ENCODE results near the gene ZSWIM8. TPM values are rescaled to one million over a fixed set of nuclear protein-coding genes. Genes with fewer than 3 reads are reported as not detected.
"Not testable (repeated sequence)": the region's sequence is repeated elsewhere in the genome, so short reads cannot be mapped to it uniquely, and the experiment has no call there.

ZSWIM8 gene
- total RNA-seq, 1 donor from 2014 or later = 31.8 TPM

DNA sequence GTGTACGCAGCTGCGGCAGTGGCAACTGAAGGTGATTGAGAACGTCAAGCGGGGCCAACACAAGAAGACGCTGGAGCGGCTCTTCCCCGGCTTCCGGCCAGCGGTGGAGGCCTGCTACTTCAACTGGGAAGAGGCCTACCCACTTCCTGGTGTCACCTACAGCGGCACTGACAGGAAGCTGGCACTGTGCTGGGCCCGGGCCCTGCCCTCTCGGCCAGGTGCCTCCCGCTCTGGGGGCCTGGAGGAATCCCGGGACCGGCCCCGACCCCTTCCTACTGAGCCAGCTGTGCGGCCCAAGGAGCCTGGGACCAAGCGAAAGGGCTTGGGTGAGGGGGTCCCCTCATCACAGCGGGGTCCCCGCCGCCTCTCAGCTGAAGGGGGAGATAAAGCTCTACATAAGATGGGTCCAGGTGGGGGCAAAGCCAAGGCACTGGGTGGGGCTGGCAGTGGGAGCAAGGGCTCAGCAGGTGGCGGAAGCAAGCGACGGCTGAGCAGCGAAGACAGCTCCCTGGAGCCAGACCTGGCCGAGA lies 6.5 kb downstream of the ZSWIM8 start:
- no peak for DNase-seq (ENCODE audit: low spot score in 2 of 2)
- FAIRE-seq = no peak

DNA sequence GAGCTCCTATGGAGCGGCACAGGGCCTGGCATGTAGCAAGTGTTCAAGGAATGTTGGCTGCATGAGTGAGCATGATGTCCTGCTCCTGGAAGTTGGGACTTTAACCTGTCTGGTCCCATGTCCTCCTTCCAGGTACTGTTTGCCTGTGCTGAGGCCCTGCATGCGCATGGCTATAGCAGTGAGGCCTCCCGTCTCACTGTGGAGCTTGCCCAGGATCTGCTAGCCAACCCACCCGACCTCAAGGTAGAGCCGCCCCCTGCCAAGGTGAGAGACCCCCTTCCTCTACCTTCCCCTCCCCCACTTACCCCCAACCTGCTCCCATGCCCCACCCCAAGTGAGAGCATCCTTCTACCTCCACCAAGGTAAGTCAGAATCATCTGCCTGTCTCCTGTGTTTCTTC lies 8.1 kb downstream of the ZSWIM8 start:
- FAIRE-seq = no peak
- DNase-seq (ENCODE audit: low spot score in 2 of 2) = no peak

DNA sequence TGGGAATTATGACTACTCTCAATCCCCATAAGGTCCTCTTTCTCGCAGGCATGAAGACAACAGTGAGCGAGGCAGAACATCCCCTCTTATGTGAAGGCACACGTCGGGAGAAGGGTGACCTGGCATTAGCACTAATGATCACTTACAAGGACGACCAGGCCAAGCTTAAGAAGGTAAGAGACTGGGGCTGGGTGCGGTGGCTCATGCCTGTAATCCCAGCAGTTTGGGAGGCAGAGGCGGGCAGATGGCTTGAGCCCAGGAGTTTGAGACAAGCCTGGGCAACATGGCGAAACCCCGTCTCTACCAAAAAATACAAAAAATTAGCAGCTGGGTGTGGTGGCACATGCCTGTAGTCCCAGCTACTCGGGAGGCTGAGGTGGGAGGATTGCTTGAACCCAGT lies 10.1 kb downstream of the ZSWIM8 start:
- DNase-seq (ENCODE audit: low spot score in 2 of 2); FAIRE-seq: not testable (repeated sequence)

DNA sequence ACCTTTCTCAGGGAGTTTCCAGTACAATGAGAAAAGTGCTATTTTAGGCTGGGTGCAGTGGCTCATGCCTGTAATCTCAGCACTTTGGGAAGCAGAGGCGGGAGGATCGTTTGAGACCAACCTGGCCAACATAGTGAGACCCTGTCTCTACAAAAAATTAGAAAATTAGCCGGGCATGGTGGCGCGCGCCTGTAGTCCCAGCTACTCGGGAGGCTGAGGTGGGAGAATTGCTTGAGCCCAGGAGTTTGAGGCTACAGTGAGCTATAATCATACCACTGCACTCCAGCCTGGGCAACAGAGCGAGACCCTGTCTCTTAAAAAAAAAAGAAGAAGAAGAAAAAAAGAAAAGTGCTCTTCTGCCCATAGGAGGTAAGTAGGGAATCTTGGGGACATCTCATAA lies 10.6 kb downstream of the ZSWIM8 start:
- not testable (repeated sequence) for DNase-seq (ENCODE audit: low spot score in 2 of 2); FAIRE-seq

DNA sequence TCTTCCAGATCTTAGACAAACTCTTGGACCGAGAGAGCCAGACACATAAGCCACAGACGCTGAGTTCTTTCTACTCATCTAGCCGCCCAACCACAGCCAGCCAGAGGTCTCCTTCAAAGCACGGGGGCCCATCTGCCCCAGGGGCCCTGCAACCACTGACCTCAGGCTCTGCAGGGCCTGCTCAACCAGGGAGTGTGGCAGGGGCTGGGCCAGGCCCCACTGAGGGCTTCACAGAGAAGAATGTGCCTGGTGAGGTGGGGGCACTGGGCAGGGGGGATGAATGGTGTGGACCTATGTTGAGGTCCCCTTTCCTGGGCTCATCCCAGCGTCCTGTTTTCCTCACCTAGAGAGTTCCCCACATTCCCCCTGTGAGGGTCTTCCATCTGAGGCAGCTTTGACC lies 11.4 kb downstream of the ZSWIM8 start:
- FAIRE-seq (no peak), DNase-seq (ENCODE audit: low spot score in 2 of 2) (no peak)

DNA sequence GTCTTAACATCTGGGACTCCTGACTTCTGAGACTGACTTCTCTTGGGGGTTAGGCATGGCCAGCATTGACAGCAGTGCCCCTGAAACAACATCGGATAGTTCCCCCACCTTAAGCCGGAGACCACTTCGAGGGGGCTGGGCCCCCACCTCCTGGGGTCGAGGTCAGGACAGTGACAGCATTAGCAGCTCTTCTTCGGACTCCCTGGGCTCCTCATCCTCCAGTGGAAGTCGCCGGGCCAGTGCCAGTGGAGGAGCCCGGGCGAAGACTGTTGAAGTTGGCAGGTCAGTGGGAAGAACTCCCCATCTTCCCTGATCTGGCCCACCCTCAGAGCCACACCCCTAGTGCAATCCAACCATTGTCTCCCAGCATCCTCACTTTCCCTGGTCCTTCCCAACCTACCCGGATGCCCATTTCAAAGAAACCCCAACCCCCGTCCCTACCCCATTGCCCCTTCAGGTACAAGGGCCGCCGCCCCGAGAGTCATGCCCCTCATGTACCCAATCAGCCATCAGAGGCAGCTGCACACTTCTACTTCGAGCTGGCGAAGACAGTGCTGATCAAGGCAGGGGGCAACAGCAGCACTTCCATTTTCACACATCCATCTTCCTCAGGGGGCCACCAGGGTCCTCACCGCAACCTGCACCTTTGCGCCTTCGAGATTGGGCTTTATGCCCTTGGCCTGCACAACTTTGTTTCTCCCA lies 12.1 kb downstream of the ZSWIM8 start:
- DNase-seq (ENCODE audit: low spot score in 2 of 2) = no peak
- no peak for FAIRE-seq

DNA sequence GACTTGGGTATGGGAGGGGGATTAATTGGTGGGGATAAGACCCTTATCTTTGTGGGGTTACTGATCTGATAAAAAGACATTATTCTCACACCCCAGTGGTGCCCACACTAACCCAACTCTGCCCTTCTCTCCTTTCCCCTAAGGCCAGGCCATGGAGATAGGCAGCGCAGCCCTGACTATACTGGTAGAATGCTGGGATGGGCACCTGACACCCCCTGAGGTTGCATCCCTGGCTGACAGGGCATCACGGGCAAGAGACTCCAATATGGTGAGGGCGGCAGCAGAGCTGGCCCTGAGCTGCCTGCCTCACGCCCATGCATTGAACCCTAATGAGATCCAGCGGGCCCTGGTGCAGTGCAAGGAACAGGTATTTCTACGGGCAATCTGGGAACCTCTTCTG lies 12.7 kb downstream of the ZSWIM8 start:
- DNase-seq (ENCODE audit: low spot score in 2 of 2) = no peak
- FAIRE-seq = no peak

DNA sequence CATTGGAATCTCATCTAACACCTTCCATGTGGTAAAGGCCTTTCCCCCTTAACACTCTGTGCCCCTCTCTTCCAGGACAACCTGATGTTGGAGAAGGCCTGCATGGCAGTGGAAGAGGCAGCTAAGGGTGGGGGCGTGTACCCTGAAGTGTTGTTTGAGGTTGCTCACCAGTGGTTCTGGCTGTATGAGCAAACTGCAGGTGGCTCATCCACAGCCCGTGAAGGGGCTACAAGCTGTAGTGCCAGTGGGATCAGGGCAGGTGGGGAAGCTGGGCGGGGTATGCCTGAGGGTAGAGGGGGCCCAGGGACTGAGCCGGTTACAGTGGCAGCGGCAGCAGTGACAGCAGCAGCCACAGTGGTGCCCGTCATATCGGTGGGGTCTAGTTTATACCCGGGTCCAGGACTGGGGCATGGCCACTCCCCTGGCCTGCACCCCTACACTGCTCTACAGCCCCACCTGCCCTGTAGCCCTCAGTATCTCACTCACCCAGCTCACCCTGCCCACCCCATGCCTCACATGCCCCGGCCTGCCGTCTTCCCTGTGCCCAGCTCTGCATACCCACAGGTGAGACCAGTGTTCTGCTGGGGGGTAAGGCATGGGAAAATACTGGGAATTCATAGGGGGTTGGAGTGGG lies 13.6 kb downstream of the ZSWIM8 start:
- FAIRE-seq (no peak), DNase-seq (ENCODE audit: low spot score in 2 of 2) (no peak)

DNA sequence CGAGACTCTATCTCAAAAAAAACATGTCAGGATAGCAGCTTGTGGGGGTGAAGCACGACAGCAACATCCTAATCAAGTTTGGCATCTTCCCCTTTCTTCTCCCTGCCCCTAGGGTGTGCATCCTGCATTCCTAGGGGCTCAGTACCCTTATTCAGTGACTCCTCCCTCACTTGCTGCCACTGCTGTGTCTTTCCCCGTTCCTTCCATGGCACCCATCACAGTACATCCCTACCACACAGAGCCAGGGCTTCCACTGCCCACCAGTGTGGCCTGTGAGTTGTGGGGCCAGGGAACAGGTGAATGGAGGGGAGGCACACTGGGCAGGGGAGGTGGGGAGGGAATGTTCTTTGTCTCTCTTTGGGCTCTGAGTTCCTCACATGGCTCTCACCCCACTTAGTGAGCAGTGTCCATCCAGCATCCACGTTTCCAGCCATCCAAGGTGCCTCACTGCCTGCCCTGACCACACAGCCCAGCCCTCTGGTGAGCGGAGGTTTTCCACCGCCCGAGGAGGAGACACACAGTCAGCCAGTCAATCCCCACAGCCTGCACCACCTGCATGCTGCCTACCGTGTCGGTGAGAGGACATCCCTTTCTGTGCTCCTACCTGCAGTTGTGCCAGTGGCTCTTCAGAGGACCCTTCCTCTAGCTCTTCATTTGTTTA lies 14.6 kb downstream of the ZSWIM8 start:
- no peak for DNase-seq (ENCODE audit: low spot score in 2 of 2)
- no peak for FAIRE-seq

DNA sequence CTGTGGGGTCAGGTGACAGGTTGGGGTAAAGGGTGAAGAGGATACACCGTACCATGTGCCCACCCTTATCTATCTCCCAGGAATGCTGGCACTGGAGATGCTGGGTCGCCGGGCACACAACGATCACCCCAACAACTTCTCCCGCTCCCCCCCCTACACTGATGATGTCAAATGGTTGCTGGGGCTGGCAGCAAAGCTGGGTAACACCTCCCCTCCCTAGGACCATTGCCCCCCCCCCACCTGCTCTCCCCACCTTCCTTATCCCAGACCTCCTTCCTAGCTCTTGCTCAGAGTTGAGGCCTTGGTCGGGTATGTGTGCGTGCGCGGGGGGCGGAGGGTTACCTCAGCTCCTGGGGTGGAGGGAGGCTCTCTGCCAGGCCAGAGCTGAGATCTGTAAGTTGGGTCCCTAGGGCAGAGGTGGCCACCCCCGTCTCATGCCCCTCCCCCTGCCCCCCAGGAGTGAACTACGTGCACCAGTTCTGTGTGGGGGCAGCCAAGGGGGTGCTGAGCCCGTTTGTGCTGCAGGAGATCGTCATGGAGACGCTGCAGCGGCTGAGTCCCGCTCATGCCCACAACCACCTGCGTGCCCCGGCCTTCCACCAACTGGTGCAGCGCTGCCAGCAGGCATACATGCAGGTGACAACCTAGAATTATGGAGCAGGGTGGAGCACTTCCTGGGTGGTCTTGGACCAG lies 15.3 kb downstream of the ZSWIM8 start:
- FAIRE-seq = no peak
- no peak for DNase-seq (ENCODE audit: low spot score in 2 of 2)

DNA sequence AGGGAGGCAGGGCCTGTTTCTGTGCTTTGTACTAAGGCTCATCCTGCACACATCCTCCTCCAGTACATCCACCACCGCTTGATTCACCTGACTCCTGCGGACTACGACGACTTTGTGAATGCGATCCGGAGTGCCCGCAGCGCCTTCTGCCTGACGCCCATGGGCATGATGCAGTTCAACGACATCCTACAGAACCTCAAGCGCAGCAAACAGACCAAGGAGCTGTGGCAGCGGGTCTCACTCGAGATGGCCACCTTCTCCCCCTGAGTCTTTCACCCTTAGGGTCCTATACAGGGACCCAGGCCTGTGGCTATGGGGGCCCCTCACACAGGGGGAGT lies 15.8 kb downstream of the ZSWIM8 start:
- FAIRE-seq (no peak), DNase-seq (ENCODE audit: low spot score in 2 of 2) (no peak)

DNA sequence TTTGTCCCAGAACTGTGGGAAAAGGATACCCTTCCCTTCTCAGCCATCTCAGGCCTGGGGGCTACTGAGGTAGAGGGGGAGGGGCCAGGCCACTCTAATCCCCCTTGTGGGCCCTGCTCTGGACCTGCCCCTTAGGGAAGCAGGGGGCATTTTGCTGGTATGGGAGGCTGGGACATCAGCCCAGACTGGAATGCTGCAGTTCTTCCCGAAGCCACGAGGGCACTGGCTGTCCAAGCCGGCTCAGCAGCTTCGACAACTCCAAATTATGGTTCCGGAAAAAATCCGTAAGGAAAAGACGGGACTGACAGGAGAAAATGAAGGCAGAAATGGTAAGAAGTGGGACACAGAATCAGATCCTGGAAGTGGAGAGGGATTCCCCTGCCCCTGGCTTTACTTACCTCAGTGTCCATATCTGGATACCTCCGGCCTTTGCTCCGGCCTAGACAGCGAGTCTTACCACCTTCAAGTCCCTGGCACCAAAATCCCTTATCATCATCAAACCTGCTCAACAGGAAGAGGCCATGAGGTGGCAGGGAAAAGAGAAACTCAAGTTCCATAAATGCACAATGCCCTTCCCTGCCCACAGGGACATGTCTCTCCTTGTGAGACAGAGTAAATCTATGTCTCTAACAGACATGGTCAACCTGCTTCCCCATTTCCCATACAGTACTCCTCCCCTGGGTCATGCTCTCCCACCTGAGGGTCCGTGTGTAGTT lies 17.0 kb downstream of the ZSWIM8 start:
- FAIRE-seq = no peak
- DNase-seq (ENCODE audit: low spot score in 2 of 2) = no peak

DNA sequence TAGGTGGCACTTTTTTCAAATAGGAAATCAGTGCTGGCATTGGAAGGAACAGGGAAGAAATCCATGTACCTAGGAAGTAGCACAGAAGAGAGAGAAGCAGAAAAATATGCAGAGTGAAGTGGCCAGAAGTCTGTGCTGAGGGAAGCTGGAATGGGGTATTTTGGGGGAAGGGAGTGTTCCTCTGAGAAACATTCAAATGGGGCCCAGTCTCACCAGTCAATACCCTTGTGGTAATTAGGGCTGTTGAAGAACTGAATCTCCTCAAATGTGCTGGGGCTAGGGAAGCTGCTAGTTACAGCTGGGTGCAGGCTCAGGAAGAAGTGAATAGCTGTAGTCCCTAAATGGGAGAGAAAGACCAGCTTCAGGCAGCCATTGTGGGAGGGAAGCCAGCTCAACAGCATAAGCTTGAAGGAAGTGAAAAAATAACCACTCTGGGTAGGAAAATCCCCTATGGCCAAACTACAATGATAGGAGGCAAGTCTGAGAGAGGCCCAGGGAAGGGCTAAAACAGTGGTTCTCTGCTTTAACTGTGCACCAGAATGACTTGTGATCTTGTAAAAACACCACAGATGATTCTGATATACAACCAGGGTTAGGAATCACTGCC lies 18.4 kb downstream of the ZSWIM8 start:
- FAIRE-seq (no peak), DNase-seq (ENCODE audit: low spot score in 2 of 2) (no peak)

DNA sequence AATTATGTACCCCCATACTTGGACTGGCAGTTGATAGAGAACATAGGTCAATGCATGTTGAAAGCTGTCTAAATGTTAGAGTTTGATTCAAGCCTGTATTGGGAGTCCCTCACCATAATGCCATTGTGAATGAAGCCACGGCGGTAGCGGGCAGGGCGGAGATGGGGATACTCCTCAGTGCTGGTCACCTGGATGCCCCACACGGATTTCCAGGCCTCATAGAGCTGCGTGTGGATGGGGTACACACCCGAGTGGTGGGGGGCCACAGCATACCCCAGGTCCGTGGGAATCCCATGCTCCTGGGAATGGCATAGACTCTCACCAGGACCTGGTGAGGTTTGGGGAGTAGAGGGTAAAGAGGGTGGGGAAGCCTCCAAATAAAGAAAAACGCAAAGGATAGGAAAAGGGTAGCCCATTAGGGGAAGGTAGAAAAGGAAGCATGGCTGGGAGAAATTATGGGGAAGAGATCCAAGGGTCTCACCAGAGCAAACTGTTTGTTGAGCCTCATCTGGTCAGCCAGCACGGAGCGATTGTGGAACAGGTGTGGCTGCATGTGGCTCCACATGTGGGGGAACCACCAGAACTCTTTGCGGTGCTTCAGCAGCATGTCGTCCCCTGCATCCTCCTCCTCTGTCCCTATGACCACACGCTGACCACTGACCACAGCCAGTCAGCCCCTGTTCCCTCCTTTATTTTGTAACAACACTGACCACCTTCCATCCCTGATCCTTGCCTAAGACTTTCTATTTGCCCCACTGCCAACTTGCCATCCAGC lies 21.0 kb downstream of the ZSWIM8 start:
- FAIRE-seq (no peak), DNase-seq (ENCODE audit: low spot score in 2 of 2) (no peak)

DNA sequence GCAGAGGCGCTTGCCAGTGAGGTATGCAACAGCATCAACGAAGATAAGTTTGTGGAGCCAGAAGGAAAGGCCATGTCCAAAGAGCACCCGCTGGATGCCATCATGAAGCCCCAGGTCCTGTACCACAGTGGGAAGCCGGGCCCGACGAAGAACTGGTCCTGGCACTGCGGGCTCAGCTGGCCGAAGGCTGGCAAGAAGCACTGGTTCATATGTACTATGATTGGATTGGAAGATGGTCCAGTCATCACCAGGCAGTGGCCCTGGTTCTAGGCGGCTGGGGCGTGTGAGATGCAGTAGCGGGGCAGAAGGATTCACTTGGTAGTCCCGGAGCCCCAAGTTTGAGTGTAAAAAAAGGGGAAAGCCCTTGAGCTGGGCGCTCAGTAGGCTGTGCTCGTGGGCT lies 22.1 kb downstream of the ZSWIM8 start:
- FAIRE-seq (no peak), DNase-seq (ENCODE audit: low spot score in 2 of 2) (no peak)

DNA sequence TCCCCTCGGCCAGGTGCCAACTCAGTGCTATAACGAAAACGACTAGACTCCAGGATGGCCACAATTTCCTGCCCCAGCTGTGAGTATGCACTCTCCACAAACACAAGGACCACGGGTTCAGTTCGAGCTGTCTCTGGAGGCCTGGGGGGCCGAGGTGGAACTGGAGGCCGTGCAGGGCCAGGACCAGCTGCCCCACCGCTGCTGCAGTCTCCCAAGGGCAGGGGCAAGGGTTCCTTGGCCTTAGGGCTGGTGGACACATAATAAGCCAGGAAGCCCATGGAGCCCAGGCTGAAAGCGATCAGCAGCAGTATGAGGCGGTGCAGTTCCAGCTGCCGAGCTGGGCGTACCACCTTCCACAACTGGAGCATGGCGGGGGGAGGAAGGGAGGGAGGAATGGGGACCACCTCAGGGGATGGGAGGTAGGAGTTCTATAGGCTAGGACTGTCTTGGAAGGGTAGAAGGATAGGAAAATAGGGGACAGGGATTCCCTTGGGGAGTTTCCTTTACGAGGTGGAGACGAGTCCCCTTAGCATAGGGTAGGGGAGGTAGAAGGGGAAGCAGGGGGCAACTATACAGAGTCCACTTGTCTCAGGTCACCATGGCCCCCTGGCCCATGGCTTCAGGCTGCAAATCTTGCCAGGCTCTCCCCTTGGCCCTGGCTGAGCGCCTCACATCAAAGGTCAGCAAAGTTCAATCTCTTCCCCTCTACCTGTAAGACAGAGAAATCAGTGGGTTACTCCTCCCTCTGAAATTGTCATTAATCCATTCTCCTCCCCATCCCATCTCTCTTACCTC lies 22.8 kb downstream of the ZSWIM8 start:
- DNase-seq (ENCODE audit: low spot score in 2 of 2) (no peak), FAIRE-seq (no peak)

DNA sequence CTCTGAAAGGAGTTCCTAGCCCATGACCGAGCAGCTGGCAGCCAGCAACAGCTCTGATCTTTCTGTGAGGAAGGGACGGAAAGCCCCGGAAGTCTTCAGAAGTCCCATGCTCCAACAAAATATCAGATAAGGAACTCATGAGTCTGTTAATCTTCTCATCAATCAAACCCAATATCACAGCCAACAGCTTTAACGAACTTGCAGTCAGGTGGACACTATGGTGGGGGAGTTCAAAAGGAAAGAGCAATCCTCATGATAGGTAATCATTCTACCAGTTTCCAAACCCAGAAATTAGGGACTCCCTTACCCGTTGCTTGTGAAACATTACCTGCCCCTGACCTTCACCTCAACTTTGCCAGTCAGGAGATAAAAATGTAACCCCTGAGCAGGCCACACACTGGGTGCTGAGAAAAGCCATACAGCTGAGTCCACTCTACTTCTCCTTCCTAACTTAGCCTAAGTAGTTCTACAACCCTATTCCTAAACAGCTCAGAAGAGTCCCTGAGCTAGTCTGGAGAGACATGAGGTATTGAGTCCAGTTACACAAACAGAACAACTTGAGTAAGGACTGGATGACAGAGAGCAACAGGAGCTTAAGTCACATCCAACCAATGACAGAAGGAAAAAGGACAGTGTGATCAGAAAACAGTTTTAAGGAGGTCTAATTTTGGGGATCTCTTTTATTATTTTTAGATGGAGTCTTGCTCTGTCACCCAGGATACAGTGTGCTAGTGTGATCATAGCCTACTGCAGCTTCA lies 23.8 kb downstream of the ZSWIM8 start:
- DNase-seq (ENCODE audit: low spot score in 2 of 2) (no peak), FAIRE-seq (no peak)

DNA sequence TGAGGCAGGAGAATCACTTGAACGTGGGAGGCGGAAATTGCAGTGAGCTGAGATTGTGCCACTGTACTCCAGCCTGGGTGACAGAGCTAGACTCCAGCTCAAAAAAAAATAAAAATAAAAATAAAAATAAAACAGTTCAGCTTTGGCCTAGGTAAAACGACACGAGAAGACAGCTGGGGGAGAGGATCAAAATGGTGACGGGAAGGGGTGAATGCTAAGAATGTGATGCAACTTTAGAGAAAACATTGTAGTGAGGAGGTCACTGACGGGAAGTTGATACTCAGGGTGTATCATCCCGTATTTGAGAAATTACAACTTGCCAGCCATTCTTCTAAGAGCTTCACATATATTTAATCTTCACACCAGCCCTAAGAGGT lies 24.9 kb downstream of the ZSWIM8 start:
- no peak for FAIRE-seq
- no peak for DNase-seq (ENCODE audit: low spot score in 2 of 2)
